Measurements from ENCODE around the gene UBA5.

The UBA5 gene

GRCh38 chr3:132669256-132669777, 9.2 kb downstream of the UBA5 start:
- no peak for TF ChIP-seq CTCF (IDR thresholded peaks at IDR 0.05)

GRCh38 chr3:132675408-132675807, 15.3 kb downstream of the UBA5 start:
- no peak for TF ChIP-seq CTCF (IDR thresholded peaks at IDR 0.05)

- no peak for TF ChIP-seq CTCF (IDR thresholded peaks at IDR 0.05)
These were observed 19.8 kb downstream of the UBA5 start for GRCh38 chr3:132679911-132680310.

GRCh38 chr3:132681421-132681820, 21.3 kb downstream of the UBA5 start:
- no peak for TF ChIP-seq CTCF (IDR thresholded peaks at IDR 0.05)

- TF ChIP-seq CTCF (IDR thresholded peaks at IDR 0.05): no peak
These were observed 22.1 kb downstream of the UBA5 start for GRCh38 chr3:132682201-132682600.

- TF ChIP-seq CTCF (IDR thresholded peaks at IDR 0.05): no peak
These were observed 29.9 kb downstream of the UBA5 start for GRCh38 chr3:132690040-132690439.

GRCh38 chr3:132694991-132695390, 34.9 kb downstream of the UBA5 start:
- no peak for TF ChIP-seq CTCF (IDR thresholded peaks at IDR 0.05)

- TF ChIP-seq CTCF (IDR thresholded peaks at IDR 0.05): no peak
These were observed 35.3 kb downstream of the UBA5 start for GRCh38 chr3:132695422-132695821.
